GM18868 (cell line): ENCODE measurements around the gene SLC34A1.
"Not testable (repeated sequence)": the region's sequence is repeated elsewhere in the genome, so short reads cannot be mapped to it uniquely, and the experiment has no call there.

Source experiments
- ATAC-seq: cut with Tn5 transposase; IDR thresholded peaks from one replicate; pipeline ENCODE4 v1.9.1; 2021; ENCODE audit warnings: mild to moderate bottlenecking, moderate library complexity; ENCODE audit not compliant: unreplicated experiment

The SLC34A1 gene

GRCh38 chr5:177367981-177368868, 16.0 kb upstream of the SLC34A1 start:
- no peak for ATAC-seq

DNA sequence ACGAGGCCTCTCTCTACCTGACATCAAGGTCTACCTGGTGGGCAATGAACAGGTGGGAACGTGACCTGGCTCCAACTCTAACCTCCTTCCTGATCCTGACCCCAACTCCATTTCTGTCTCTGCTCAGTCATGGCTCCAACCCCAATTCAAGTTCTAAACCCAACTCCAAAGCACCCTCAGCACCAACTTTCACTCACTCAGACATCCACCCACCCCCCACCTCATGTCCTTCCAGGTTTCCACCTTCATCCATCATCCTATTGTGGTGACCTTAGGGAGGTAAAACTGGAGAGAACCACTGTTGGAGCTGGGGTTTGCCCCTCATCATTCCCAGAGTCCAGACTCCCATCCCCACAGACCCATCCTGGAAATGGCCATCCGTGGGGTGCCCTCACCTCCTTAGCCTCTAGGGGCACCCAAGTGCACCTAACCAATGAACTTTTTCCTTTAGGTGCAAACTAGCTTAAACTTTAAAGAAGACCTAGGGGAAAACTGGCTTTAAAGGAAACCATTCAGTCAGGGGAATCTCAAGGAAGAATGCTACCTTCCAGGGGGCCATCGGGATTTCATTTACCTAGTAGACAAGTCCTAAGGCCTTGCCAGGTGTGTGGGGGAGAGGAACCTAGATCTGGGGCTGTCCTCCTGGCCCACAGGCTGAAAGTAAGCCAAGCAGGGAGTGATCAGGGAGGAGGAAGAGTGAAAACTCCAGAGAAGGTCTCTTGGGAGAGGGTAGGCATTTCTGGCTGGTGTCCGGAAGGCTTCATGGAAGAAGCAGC, 15.2 kb upstream of the SLC34A1 start:
- ATAC-seq: no peak

- no peak for ATAC-seq
These were observed 14.4 kb upstream of the SLC34A1 start for GRCh38 chr5:177369645-177370440.

GRCh38 chr5:177370488-177371119, 13.6 kb upstream of the SLC34A1 start:
- ATAC-seq: peak; percentile 72

- no peak for ATAC-seq
These were observed 12.9 kb upstream of the SLC34A1 start for GRCh38 chr5:177371120-177372033.

DNA sequence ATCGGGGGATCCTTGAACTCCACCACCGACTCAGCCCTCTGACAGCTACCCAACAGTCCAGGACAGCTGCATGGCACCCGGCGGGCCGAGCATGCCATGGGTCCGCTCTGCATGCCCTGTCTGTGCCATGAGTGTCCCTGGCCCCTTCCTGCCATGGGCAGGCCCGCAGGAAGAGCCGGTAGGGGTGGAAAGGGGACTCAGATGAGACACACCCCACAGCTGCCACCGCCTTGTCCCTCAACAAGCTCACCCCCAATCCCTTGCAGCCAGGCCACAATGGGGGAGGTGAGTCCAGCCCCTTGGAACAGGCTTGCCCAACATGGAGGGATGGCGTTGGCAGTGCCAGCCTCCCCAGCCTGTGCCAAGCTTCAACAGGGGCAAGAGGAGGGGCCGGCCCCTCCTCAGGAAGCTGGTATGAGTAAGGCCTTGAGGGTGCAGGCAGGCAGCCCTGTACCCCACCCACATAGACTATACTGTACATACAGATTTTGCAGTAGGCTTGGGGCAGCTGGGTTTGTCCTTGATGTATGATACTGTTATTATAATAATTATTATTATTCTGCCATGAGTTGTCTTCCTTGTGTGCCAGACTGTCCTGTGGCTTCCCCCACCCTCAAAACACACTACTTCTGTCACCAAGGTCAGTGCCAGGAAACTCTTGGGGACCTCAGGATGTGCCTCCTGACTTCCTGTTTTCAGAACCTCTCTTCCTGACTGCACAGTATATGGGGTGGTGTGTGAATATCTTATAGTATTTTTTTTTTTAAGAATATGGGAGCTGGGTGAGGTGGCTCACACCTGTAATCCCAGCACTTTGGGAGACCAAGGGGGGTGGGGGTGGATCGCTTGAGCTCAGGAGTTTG, 12.0 kb upstream of the SLC34A1 start:
- no peak for ATAC-seq

DNA sequence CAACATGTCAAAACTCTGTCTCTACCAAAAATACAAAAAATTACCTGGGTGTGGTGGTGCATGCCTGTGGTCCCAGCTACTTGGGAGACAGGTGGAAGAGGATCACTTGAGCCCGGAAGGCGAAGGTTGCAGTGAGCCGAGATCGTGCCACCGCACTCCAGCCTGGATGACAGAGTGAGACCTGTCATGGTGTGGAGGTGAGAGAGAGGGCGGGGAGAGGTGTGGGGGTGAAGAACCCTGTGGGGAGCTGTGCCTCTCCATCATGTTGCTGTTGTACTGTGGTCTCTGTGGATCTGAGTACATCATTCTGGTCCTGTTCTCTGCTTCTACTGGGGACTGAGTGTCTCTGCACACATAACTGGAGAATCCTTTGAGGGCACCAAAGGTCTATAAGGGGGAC, 11.3 kb upstream of the SLC34A1 start:
- no peak for ATAC-seq

GRCh38 chr5:177373806-177374205, 10.4 kb upstream of the SLC34A1 start:
- ATAC-seq: no peak

- ATAC-seq: no peak
These were observed 10.0 kb upstream of the SLC34A1 start for GRCh38 chr5:177374211-177374610.

DNA sequence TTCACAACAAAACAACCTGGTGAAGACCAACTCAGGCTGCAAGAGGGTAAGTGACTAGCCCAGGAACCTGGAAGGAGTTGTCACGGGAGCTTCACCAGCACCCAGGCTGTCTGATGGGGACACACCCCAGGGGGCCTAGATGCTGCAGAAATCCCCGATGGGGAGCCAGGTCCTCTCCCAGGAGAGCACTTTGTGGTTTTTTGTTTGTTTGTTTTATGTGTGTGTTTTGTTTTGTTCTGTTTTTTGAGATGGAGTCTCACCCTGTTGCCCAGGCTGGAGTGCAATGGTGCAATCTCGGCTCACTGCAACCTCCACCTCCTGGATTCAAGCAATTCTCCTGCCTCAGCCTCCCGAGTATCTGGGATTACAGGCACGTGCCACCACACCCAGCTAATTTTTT, 8.7 kb upstream of the SLC34A1 start:
- ATAC-seq: not testable (repeated sequence)

DNA sequence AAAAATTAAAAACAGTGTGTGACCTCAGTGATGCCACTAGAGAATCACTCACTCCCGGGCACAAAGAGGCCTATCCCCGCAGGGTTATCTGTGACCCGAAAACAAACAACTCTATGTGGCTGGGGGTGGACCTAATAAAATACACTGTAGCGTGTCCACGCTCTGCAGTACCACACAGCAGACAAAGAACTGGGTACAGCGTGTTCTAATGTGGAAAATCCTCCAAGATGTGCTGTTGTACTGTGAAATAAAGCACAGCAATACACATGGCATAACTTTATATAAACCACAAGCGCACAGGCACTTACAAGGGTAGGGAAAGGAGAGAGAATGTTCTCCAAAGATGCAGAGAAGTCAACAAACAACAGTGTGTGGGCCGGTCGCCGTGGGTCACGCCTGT, 8.1 kb upstream of the SLC34A1 start:
- no peak for ATAC-seq

- ATAC-seq: no peak
These were observed 6.1 kb upstream of the SLC34A1 start for GRCh38 chr5:177377851-177378776.

GRCh38 chr5:177378884-177379883, 5.0 kb upstream of the SLC34A1 start:
- ATAC-seq: peak; percentile 67

DNA sequence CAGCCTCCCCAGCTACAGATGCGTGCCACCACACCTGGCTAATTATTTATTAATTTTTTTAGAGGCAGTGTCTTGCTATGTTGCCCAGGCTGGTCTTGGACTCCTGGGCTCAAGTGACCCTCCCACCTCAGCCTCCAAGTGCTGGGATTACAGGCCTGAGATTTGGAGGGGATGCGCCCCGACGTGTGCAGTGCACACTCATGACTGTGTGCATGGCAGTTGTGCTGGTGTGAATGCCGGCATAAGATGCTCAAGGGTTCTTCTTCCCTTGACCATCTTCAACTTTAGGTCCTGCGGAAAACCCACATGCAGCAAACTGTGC, 3.5 kb upstream of the SLC34A1 start:
- ATAC-seq: no peak

DNA sequence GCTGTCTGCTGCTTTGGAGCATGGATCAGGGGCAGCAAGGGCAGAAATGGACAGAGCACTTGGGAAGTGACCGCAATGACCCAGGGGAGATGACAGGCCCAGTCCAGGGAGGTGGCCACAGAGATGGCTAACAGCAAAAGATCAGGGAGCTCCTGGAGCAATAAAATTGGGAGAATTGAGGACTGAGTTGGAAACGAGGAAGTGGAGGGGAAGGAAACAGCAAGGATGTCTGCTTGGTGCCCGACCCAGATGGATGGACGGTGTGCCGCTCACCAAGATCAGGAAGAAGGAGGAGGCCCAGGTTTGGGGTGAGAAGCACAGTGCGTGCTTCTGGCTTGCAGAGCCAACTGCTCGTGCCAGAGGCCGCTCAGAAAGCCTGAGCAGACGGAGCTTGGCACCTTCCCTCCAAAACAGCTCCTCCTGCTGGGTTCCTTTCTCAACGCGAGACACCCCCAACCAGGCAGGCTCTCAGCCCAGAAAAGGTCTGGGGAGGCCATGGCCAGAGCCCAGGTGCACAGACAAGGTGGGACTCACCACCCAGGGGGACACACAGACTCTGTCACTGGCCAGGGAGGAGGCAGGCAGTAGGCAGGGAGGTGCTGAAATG, 1.7 kb upstream of the SLC34A1 start:
- no peak for ATAC-seq

GRCh38 chr5:177383181-177383580, 1.1 kb upstream of the SLC34A1 start:
- ATAC-seq: no peak
